Fibroblast of villous mesenchyme (primary cell): ENCODE results near the gene KLHL28. TPM values are rescaled to one million over a fixed set of nuclear protein-coding genes. Genes with fewer than 3 reads are reported as not detected.

ENCODE experiments used
- DNase-seq: peaks from one replicate; pipeline ENCODE4 v3.0.0-alpha.2; 2010; ENCODE audit warnings: low read depth
- H3K4me3 ChIP-seq: 2 replicates; pipeline ENCODE4 v1.5.1; 2011; ENCODE audit warnings: low read depth, mild to moderate bottlenecking, low read length
- CTCF ChIP-seq: IDR thresholded peaks from 2 replicates; pipeline ENCODE4 v1.5.1; 2012; ENCODE audit warnings: low read depth, mild to moderate bottlenecking, low read length; ENCODE audit not compliant: insufficient read depth
- total RNA-seq: library from RNA; depleted of rRNA; stranded (reverse); fragments of >200 nt; gene quantifications from 2 replicates; pipeline ENCODE4 v1.2.3, GENCODE V29; 2012

The KLHL28 gene
- total RNA-seq, 1 donor, result 9.5 TPM

- H3K4me3 ChIP-seq, result peak overlapping the region; percentile 87
- peak; percentile 16 for DNase-seq
- TF ChIP-seq CTCF, result no peak
These were observed 1.1 kb downstream of the KLHL28 start for GRCh38 chr14:44960646-44961045.

GRCh38 chr14:44960146-44960545, 1.6 kb downstream of the KLHL28 start:
- no peak for TF ChIP-seq CTCF
- peak overlapping the region; percentile 87 for H3K4me3 ChIP-seq
- DNase-seq, result peak; percentile 26

- DNase-seq, result no peak
- peak overlapping the region; percentile 87 for H3K4me3 ChIP-seq
- no peak for TF ChIP-seq CTCF
These were observed 2.2 kb downstream of the KLHL28 start for GRCh38 chr14:44959538-44959937.

GRCh38 chr14:44956866-44957265, 4.9 kb downstream of the KLHL28 start:
- H3K4me3 ChIP-seq, result no peak overlapping the region
- no peak for TF ChIP-seq CTCF
- DNase-seq, result no peak

- no peak for DNase-seq
- TF ChIP-seq CTCF, result no peak
- no peak overlapping the region for H3K4me3 ChIP-seq
These were observed 6.2 kb downstream of the KLHL28 start for GRCh38 chr14:44955528-44955927.

GRCh38 chr14:44954750-44955149, 7.0 kb downstream of the KLHL28 start:
- no peak for DNase-seq
- no peak overlapping the region for H3K4me3 ChIP-seq
- no peak for TF ChIP-seq CTCF

- no peak overlapping the region for H3K4me3 ChIP-seq
- no peak for TF ChIP-seq CTCF
- DNase-seq, result no peak
These were observed 9.2 kb downstream of the KLHL28 start for GRCh38 chr14:44952391-44953110.
